Smooth muscle cell of trachea (primary cell): Measurements from ENCODE around the gene UMPS. TPM values are rescaled to one million over a fixed set of nuclear protein-coding genes. Genes with fewer than 3 reads are reported as not detected.

Experiments
- total RNA-seq: library from RNA; depleted of rRNA; stranded (reverse); fragments of >200 nt; gene quantifications from 2 replicates; pipeline ENCODE4 v1.2.1, GENCODE V29; 2014

The UMPS gene
- total RNA-seq = 27.1 and 34.2 TPM in 2 replicates

GRCh38 chr3:124730129-124730940 lies at the start of gene UMPS:
Gene UMPS (plus strand): TSS chr3:124730452. CDS start chr3:124730472, 20 bp downstream.

Other genes starting within 250 kb of the UMPS start
- 167 and 309 TPM in 2 replicates for gene ITGB5, start 156.9 kb downstream of the UMPS start, total RNA-seq
- not detected in 2 replicates for gene MUC13, start 204.3 kb downstream of the UMPS start, total RNA-seq